HG03108 (cell line): ENCODE data around the gene IL4I1.
"Not testable (repeated sequence)": the region's sequence is repeated elsewhere in the genome, so short reads cannot be mapped to it uniquely, and the experiment has no call there.

Source experiments
- ATAC-seq: cut with Tn5 transposase; IDR thresholded peaks from one replicate; pipeline ENCODE4 v1.9.1; 2021; ENCODE audit warnings: moderate library complexity; ENCODE audit not compliant: unreplicated experiment

IL4I1 gene, protein sequence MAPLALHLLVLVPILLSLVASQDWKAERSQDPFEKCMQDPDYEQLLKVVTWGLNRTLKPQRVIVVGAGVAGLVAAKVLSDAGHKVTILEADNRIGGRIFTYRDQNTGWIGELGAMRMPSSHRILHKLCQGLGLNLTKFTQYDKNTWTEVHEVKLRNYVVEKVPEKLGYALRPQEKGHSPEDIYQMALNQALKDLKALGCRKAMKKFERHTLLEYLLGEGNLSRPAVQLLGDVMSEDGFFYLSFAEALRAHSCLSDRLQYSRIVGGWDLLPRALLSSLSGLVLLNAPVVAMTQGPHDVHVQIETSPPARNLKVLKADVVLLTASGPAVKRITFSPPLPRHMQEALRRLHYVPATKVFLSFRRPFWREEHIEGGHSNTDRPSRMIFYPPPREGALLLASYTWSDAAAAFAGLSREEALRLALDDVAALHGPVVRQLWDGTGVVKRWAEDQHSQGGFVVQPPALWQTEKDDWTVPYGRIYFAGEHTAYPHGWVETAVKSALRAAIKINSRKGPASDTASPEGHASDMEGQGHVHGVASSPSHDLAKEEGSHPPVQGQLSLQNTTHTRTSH

DNA sequence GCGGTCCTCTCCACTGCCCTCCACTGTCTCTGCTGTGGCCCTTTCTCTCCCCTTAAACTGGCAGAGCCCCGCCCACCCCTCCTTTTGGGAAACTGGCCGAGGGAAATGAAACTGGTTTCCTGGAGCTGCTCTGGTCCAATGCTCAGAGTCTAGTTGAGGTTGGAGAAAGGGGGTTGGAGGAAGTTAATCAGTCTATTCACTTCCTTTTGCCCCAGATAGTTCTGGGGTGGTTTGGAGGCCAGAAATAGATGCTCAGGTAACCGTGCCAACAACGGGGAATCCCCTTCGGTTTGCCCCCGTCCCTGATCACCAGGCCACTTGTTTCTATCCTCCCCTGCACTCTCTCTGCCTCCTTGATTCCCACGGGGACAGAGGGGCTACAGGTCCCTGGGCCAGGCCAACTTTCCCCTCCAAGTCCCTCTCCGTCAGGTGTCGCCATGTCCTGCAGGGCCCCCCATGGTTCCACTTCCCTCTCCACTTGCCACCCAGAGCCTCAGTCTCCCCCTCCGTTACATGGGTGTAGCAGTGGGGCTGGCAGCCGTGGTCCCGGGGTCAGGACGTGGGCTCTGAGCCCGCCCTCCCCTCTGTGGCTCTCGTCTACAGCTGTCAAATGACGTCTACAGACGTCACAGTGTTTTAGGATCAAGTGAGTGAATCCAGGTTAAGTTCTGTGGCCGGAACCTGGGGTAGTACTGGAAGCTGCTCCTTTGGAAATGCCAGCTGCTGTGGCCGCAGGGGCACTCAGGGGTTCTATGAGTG lies at the start of gene IL4I1:
Gene IL4I1, minus strand, starts transcription at position 25 of the 759 bp plus-strand sequence. CDS start 727 bp downstream, outside the sequence.
- ATAC-seq, result peak; percentile 50

DNA sequence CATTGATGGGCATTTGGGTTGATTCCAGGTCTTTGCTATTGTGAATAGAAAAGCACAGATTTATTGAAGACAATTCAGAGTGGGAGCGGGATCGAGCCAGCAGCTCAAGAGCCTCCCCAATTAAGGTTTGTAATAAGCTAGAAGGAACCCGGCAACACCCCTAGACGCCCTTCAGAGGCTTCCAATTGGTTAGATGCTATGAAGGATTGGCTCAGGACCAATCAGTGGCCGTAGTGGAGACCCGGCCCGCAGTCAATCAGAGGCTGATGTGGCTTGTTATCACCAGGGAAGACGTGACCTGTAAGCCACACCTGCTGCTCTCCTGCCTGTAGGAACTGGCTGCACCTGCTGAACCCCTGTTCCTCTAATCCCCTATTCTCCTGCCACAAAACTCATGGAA lies 49.7 kb upstream of the IL4I1 start:
- no peak for ATAC-seq

DNA sequence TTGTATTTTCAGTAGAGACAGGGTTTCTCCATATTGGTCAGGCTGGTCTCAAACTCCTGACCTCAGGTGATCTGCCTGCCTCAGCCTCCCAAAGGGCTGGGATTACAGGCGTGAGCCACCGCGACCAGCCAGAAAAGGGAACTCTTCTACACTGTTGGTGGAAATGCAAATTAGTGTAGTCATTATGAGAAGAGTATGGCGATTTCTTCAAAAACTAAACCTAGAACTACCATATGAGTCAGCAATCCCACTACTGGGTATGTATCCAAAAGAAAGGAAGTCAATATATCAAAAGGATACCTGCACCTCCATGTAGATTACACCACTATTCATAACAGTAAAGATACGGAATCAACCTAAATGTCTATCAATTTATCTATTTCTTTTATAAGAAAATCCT lies 47.9 kb upstream of the IL4I1 start:
- not testable (repeated sequence) for ATAC-seq

- ATAC-seq, result no peak
Observed at GRCh38 chr19:49940482-49940791, 43.8 kb upstream of the IL4I1 start.

DNA sequence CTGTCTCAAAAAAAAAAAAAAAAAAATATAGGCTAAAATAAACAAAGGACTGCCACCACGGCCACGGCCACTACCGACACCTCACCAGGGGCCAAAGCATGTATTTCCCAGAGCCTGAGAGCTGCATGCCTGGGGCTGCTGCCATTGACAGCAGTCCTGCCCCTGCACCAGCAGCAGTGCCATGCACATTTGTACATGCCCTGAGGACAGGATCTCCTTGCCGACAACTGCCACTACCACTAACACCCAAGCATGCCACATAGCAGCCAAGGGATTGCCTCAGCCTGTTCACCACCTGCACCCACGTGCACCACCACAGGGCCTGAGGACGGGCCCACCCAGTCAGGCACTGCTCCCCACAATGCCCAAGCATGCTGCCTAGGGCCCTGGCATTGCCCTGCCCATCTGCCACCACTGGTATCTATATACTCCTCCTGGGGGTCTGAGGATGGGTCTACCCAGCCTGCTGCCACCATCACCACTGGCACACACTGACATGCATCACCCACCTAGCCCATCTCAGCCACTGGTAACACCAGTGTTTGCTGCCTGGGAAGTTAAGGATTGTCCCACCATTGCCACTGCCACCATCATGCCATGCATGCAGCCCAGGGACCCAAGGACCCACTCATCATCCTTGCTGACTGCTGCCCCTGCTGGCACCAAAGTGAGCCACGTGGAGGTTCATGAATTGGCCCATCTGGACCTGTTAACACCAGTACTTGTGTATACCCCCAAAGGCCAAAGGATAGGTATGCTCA lies 43.2 kb upstream of the IL4I1 start:
- no peak for ATAC-seq

DNA sequence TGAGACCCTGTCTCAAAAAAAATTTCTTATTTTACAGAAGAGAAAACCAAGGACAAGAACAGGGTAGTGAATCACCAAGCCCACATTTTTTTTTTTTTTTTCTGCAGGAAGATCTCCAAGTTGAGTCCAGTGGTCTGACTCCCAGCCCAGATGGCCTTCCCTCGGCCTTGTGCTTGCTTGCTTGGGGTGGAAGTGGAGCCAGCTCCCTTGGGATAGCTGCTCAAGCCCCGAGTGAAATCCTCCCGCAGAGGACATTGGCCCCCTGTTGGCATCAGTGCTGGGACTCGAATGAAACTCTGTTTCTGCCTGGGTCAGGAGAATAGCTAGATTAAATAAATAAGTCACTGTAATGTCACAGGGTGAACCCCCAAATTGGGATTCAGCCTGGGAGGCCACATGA lies 42.0 kb upstream of the IL4I1 start:
- no peak for ATAC-seq

- ATAC-seq, result no peak
Observed at GRCh38 chr19:49937750-49938381, 41.2 kb upstream of the IL4I1 start.

- ATAC-seq, result no peak
Observed at GRCh38 chr19:49936549-49936948, 39.9 kb upstream of the IL4I1 start.

DNA sequence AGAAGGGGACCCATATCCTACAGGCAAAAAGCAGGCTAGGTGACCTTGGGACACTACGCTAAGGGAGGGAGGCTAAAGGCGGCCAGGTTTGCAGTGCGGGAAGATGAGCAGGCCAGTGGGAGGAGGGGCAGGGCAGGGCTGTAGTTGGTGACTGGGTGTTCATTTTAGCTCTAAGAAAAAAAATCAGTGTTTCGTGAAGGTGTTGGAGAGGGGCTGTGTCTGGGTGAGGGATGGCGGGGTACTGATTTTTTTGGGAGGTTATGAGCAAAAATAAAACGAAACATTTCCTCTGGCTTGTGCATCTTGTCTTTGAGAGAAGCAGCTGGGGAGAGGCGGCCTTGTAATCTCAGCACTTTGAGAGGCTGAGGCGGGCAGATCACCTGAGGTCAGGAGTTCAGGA lies 37.0 kb upstream of the IL4I1 start:
- no peak for ATAC-seq

- no peak for ATAC-seq
Observed at GRCh38 chr19:49932731-49933131, 36.0 kb upstream of the IL4I1 start.

- no peak for ATAC-seq
Observed at GRCh38 chr19:49932041-49932451, 35.4 kb upstream of the IL4I1 start.

GRCh38 chr19:49931293-49932040 lies 34.8 kb upstream of the IL4I1 start:
- ATAC-seq, result no peak

DNA sequence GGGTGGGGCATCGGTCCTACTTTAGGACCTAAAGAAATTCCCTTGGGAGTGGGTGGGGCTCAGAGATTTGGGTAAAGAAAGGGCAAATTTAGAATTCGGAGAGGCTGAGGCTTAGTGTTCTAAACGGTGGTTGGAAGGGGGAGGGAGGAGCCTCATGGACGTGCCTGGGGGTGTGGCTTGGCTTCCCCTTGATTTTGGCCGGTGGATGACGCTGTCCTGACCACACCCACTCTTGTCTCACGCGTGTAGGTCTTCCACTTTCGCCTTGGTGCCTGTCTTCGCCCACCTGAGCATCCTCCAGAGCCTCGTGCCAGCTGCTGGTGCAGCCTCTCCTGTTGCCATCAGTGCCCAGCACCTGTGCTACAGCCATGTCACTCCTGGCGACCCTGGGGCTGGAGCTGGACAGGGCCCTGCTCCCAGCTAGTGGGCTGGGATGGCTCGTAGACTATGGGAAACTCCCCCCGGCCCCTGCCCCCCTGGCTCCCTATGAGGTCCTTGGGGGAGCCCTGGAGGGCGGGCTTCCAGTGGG lies 33.9 kb upstream of the IL4I1 start:
- no peak for ATAC-seq

DNA sequence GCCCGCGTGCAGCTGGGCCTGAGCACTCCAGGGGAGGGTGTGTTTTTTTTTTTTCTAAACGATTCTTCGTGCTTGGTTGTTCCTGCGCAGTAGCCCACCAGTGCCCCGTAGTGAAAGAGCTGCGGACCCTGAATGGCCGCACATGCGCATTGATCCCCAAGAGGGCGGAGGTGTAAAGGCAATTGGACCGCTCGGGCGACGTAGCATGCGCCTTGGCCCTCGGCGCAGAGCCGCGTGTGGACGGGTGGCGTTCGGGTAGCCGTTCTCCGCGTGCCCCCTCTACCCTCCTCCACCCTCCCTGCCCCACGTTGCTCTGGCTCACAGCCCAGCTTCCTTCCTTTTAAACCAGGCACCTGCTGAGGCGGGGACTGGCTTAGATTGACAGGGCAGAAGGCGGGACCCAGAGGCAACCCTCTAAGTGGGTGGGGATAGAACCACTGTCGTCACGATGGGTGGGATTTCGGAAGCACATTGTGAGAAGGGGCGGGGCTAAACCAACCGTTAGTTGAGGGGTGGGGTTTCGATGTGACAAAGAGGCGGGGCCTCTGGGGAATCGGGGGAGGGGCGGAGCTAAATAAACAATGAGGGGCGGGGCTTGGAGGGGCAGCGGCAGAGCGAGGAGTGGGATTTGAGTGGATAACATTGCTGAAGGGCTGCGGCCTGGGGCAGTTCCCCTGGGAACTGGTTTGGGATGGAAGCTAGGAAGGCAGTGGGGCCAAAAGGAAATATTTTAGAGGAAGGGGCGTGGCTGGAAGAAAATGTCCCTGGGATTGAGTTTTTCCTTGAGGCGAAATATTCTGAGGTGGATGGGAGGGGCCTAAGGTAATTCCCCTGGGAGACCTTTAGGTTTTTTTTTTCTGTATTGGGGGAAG lies 33.2 kb upstream of the IL4I1 start:
- ATAC-seq, result peak; percentile 56

DNA sequence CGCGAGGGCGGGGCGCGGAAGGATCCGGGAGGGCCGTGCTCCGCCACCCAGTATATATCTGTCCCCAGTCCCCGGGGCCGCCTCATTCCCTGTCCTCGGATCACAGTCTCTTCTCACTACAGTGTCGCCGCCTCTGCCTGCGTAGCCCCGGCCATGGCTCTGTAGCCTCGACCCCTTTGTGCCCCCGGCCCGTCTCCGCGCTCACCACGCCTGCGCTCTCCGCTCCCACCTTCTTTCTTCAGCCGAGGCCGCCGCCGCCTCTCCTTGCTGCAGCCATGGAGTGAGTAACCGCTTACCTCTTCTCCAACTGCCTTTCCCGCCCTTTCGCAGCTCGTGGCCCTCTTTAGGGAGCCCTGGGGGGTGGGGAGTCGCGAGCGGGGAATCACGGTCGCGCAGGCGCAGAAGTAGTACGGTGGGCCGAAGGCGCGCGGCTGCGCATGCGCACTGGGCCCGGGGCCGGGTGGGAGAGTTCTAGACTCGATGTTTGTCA lies 32.5 kb upstream of the IL4I1 start, which contains the start of the genes ATF5 and NUP62:
Gene ATF5, plus strand, starts transcription at position 85 of the 490 bp plus-strand sequence. CDS start 1,646 bp downstream, outside the sequence.
Gene NUP62, minus strand, starts transcription at position 384 of the 490 bp plus-strand sequence. CDS start 19,697 bp downstream, outside the sequence.
- ATAC-seq, result peak; percentile 35

GRCh38 chr19:49927526-49928264 lies 31.0 kb upstream of the IL4I1 start:
- no peak for ATAC-seq

GRCh38 chr19:49926515-49926914 lies 29.8 kb upstream of the IL4I1 start:
- no peak for ATAC-seq

GRCh38 chr19:49925486-49925885 lies 28.8 kb upstream of the IL4I1 start:
- no peak for ATAC-seq
